CD4-positive, CD25-positive, alpha-beta regulatory T cell (primary cell): ENCODE measurements around the gene STMP1. TPM values are rescaled to one million over a fixed set of nuclear protein-coding genes. Genes with fewer than 3 reads are reported as not detected.

Experiments used
- ATAC-seq, 2 donors: fragments of 150-1000 bp; cut with Tn5 transposase; one replicate each; pipeline ENCODE4 v1.10.0; 2021; ENCODE audit warnings: low read depth in 2 of 2, moderate number of reproducible peaks in 2 of 2, moderate library complexity in 1 of 2
- DNase-seq, 3 donors: peaks; one replicate each; pipeline versions ENCODE4 v3.0.0 to v3.0.0-alpha.2; 2012 to 2022; ENCODE audit warnings: mixed read lengths in 1 of 3
- H3K27ac ChIP-seq: one replicate; pipeline ENCODE4 v1.7.0; 2013; ENCODE audit warnings: mild to moderate bottlenecking, low read length; ENCODE audit not compliant: insufficient read depth, poor library complexity, severe bottlenecking
- H3K27me3 ChIP-seq: one replicate; pipeline ENCODE4 v1.7.0; 2013; ENCODE audit warnings: low read length; ENCODE audit not compliant: control insufficient read depth, insufficient read depth
- H3K36me3 ChIP-seq: one replicate; pipeline ENCODE4 v1.7.0; 2013; ENCODE audit warnings: mild to moderate bottlenecking, low read length, moderate library complexity; ENCODE audit not compliant: control insufficient read depth, insufficient read depth
- H3K4me1 ChIP-seq: 2 replicates; pipeline ENCODE4 v1.7.0; 2013; ENCODE audit warnings: mild to moderate bottlenecking, low read length; ENCODE audit not compliant: insufficient read depth, control insufficient read depth, poor library complexity, severe bottlenecking
- H3K4me3 ChIP-seq: one replicate; pipeline ENCODE4 v1.7.0; 2013; ENCODE audit warnings: low read depth, mild to moderate bottlenecking, low read length, moderate library complexity
- H3K9me3 ChIP-seq, 2 experiments: 1 replicate in 1 of 2; 2 replicates in 1 of 2; pipeline ENCODE4 v1.7.0; 2013; ENCODE audit warnings: low read length in 2 of 2, mild to moderate bottlenecking in 1 of 2, moderate library complexity in 1 of 2; ENCODE audit not compliant: control insufficient read depth in 2 of 2
- H3K27ac Mint-ChIP-seq, 3 donors: one replicate each; pipeline ENCODE4 v1.8.0; 2020 to 2022; ENCODE audit warnings: mild to moderate bottlenecking in 3 of 3, mixed read lengths in 3 of 3, moderate library complexity in 2 of 3
- H3K27me3 Mint-ChIP-seq: one replicate; pipeline ENCODE4 v1.8.0; 2022; ENCODE audit warnings: mild to moderate bottlenecking, mixed read lengths
- H3K36me3 Mint-ChIP-seq: one replicate; pipeline ENCODE4 v1.8.0; 2020; ENCODE audit warnings: mixed read lengths
- H3K4me1 Mint-ChIP-seq, 4 donors: one replicate each; pipeline ENCODE4 v1.8.0; 2020 to 2022; ENCODE audit warnings: mixed read lengths in 4 of 4, mild to moderate bottlenecking in 1 of 4
- H3K4me3 Mint-ChIP-seq, 4 donors: one replicate each; pipeline ENCODE4 v1.8.0; 2020 to 2022; ENCODE audit warnings: mild to moderate bottlenecking in 4 of 4, mixed read lengths in 4 of 4, moderate library complexity in 3 of 4
- H3K9me3 Mint-ChIP-seq, 7 donors: one replicate each; pipeline ENCODE4 v1.8.0; 2020 to 2022; ENCODE audit warnings: mixed read lengths in 7 of 7, mild to moderate bottlenecking in 3 of 7, moderate library complexity in 2 of 7
- polyA plus RNA-seq, 4 donors: library from polyadenylated mRNA; unstranded; fragments of 300-500 nt; fragmentation: Illumina TruSeq; gene quantifications; one replicate each; pipeline ENCODE4 v1.2.3, GENCODE V29; 2021
- total RNA-seq: library from RNA; stranded (reverse); gene quantifications from one replicate; pipeline ENCODE4 v1.2.3, GENCODE V29; 2022

Gene STMP1
- total and polyA plus RNA-seq, 5 donors from 2014 or later: 18.2 to 61.4 (median 53.8) TPM

GRCh38 chr7:135718219-135718618, 55.9 kb downstream of the STMP1 start:
- H3K9me3 ChIP-seq: no peaks in the 10 kb centered on the region

GRCh38 chr7:135718794-135719437, 56.6 kb downstream of the STMP1 start:
- no peak for ATAC-seq
- Histone ChIP-seq H3K4me3 (no peak overlapping the region), H3K36me3 (no peaks in the 10 kb centered on the region), H3K9me3 (no peaks in the 10 kb centered on the region), H3K27ac (no peak overlapping the region), H3K27me3 (peaks cover 5% of the 10 kb centered on the region), H3K4me1 (no peaks in the 10 kb centered on the region)
- no peak for DNase-seq
- Mint-ChIP-seq H3K27me3 (peaks cover 14% of the 10 kb centered on the region), H3K27ac (no peak overlapping the region), H3K36me3 (no peaks in the 10 kb centered on the region), H3K4me1 (no peaks in the 10 kb centered on the region), H3K9me3 (no peaks in the 10 kb centered on the region), H3K4me3 (no peak overlapping the region)

More at GRCh38 chr7:135718219-135718618, 55.9 kb downstream of the STMP1 start:
- ATAC-seq (no peak), DNase-seq (no peak)
- H3K4me3 Mint-ChIP-seq: no peak overlapping the region
- H3K4me3 ChIP-seq: no peak overlapping the region
- no peaks in the 10 kb centered on the region for H3K9me3 Mint-ChIP-seq
- H3K4me1 Mint-ChIP-seq: no peaks in the 10 kb centered on the region
- H3K27ac Mint-ChIP-seq: no peak overlapping the region
- no peaks in the 10 kb centered on the region for H3K36me3 ChIP-seq
- H3K4me1 ChIP-seq: no peaks in the 10 kb centered on the region
- no peaks in the 10 kb centered on the region for H3K36me3 Mint-ChIP-seq
- H3K27me3 ChIP-seq: peaks cover 5% of the 10 kb centered on the region
- no peak overlapping the region for H3K27ac ChIP-seq
- H3K27me3 Mint-ChIP-seq: peaks cover 14% of the 10 kb centered on the region

GRCh38 chr7:135719688-135720087, 57.4 kb downstream of the STMP1 start:
- no peaks in the 10 kb centered on the region for H3K36me3 ChIP-seq
- H3K9me3 ChIP-seq: no peaks in the 10 kb centered on the region
- Mint-ChIP-seq H3K36me3 (no peaks in the 10 kb centered on the region), H3K27ac (no peak overlapping the region), H3K4me3 (no peak overlapping the region), H3K9me3 (no peaks in the 10 kb centered on the region), H3K4me1 (no peaks in the 10 kb centered on the region), H3K27me3 (peaks cover 14% of the 10 kb centered on the region)
- no peak for DNase-seq
- no peak overlapping the region for H3K4me3 ChIP-seq
- no peak overlapping the region for H3K27ac ChIP-seq
- H3K4me1 ChIP-seq: no peaks in the 10 kb centered on the region
- no peak for ATAC-seq
- peaks cover 5% of the 10 kb centered on the region for H3K27me3 ChIP-seq

DNA sequence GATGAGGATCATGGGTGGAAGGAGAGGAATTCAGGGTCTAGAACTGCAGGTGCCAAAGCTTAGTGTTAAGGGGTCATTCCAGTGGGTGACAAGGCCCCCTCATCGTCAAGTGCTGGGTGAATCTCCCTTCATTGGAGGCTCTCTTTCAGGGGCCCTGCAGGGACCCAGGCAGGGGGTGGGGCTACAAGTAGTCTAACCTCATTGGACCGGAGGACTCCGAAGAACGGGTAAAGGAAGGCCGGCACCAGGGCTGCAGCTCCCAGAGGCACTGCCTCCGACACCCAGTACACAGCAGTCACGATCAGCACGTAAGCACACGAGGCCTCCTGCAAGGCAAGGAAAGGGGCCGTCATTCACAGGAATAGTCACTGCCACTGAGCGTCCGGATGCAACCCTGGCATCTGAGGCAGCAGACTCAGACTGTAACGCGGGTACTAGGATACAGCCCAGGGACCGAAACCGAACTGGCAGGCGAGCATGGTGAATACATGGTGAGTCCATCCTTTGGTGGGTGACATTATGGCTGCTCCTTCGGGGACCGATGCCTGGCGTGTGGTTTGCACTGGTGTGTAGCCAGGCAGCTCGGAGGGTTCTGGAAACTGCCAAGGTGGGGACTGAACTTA, 59.0 kb downstream of the STMP1 start:
- Histone ChIP-seq H3K4me3 (no peak overlapping the region), H3K27me3 (peaks cover 5% of the 10 kb centered on the region), H3K36me3 (no peaks in the 10 kb centered on the region), H3K9me3 (no peaks in the 10 kb centered on the region), H3K27ac (no peak overlapping the region), H3K4me1 (no peaks in the 10 kb centered on the region)
- peaks cover 16% of the 10 kb centered on the region for H3K27me3 Mint-ChIP-seq
- ATAC-seq (no peak), DNase-seq (no peak)
- H3K4me3 Mint-ChIP-seq: no peak overlapping the region
- H3K9me3 Mint-ChIP-seq: no peaks in the 10 kb centered on the region
- H3K36me3 Mint-ChIP-seq: no peaks in the 10 kb centered on the region
- no peak overlapping the region for H3K27ac Mint-ChIP-seq
- no peaks in the 10 kb centered on the region for H3K4me1 Mint-ChIP-seq

DNA sequence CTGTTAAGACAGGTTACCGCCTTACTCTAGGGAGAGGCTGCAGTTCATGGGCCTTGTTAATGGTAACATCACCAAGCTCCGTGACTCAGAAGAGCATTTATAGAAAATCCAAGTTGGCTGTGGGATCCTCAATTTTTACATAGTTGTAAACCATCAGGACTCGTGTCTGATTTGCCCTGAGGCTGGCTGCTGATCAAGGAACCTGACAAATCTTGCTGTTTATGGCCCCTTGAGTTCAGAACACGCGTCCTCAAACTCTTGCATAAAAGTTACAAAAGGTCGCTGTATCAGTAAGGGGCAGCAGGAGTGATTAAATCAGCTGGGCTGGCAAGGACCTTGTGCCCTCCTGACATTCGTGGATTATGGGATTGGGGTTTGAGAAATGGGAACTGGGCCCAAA, 61.1 kb downstream of the STMP1 start:
- Histone ChIP-seq H3K9me3 (no peaks in the 10 kb centered on the region), H3K27me3 (peaks cover 5% of the 10 kb centered on the region), H3K27ac (no peak overlapping the region), H3K4me3 (no peak overlapping the region), H3K36me3 (no peaks in the 10 kb centered on the region), H3K4me1 (no peaks in the 10 kb centered on the region)
- no peaks in the 10 kb centered on the region for H3K9me3 Mint-ChIP-seq
- DNase-seq: no peak
- H3K4me1 Mint-ChIP-seq: no peaks in the 10 kb centered on the region
- no peak overlapping the region for H3K27ac Mint-ChIP-seq
- H3K4me3 Mint-ChIP-seq: no peak overlapping the region
- no peak for ATAC-seq
- H3K36me3 Mint-ChIP-seq: no peaks in the 10 kb centered on the region
- peaks cover 24% of the 10 kb centered on the region for H3K27me3 Mint-ChIP-seq

Other genes starting within 250 kb of the STMP1 start
- 43.4 TPM for gene CNOT4, start 152.4 kb upstream of the STMP1 start, total RNA-seq
- 10 to 100 TPM; 12.0 to 14.2 (median 13.2) TPM for gene CNOT4, start 152.4 kb upstream of the STMP1 start, polyA plus RNA-seq
- 56.3 TPM for gene NUP205, start 104.6 kb upstream of the STMP1 start, total RNA-seq
- gene NUP205, start 104.6 kb upstream of the STMP1 start, polyA plus RNA-seq: 10 to 100 TPM; 21.1 to 32.7 (median 27.4) TPM
- gene SLC13A4, start 65.7 kb downstream of the STMP1 start, total RNA-seq: not detected
- gene SLC13A4, start 65.7 kb downstream of the STMP1 start, polyA plus RNA-seq: under 1 TPM in 3 of 4 donors, not detected in 1; 0.02 to 0.24 (median 0.03) TPM
- gene FAM180A, start 86.3 kb downstream of the STMP1 start, total RNA-seq: not detected
- not detected for gene FAM180A, start 86.3 kb downstream of the STMP1 start, polyA plus RNA-seq